CD4-positive, alpha-beta T cell treated with Interleukin-21 for 1 hour (primary cell): ENCODE measurements around the gene NOL9.

Experiments
- DNase-seq: peaks from one replicate; pipeline ENCODE4 v3.0.0-alpha.2; 2020

NOL9 gene

GRCh38 chr1:6517435-6517851 is 36.9 kb downstream of the NOL9 start:
- DNase-seq: no peak

GRCh38 chr1:6515771-6516170 is 38.5 kb downstream of the NOL9 start:
- no peak for DNase-seq

- no peak for DNase-seq
Observed at GRCh38 chr1:6513320-6513801, 41.0 kb downstream of the NOL9 start.

- DNase-seq: no peak
Observed at GRCh38 chr1:6512908-6513280, 41.4 kb downstream of the NOL9 start.

- DNase-seq: no peak
Observed at GRCh38 chr1:6512245-6512907, 41.9 kb downstream of the NOL9 start.

GRCh38 chr1:6511561-6512244 is 42.6 kb downstream of the NOL9 start:
- no peak for DNase-seq

GRCh38 chr1:6511056-6511455 is 43.3 kb downstream of the NOL9 start:
- no peak for DNase-seq

GRCh38 chr1:6510493-6510892 is 43.8 kb downstream of the NOL9 start:
- DNase-seq: no peak

GRCh38 chr1:6509919-6510291 is 44.4 kb downstream of the NOL9 start:
- DNase-seq: no peak

- no peak for DNase-seq
Observed at GRCh38 chr1:6509220-6509918, 44.9 kb downstream of the NOL9 start.

- DNase-seq: no peak
Observed at GRCh38 chr1:6508816-6509189, 45.5 kb downstream of the NOL9 start.

- no peak for DNase-seq
Observed at GRCh38 chr1:6508154-6508815, 46.0 kb downstream of the NOL9 start.

- no peak for DNase-seq
Observed at GRCh38 chr1:6507461-6507911, 46.8 kb downstream of the NOL9 start.

- DNase-seq: no peak
Observed at GRCh38 chr1:6507037-6507428, 47.3 kb downstream of the NOL9 start.

- DNase-seq: no peak
Observed at GRCh38 chr1:6506210-6507036, 47.9 kb downstream of the NOL9 start.

GRCh38 chr1:6505367-6506209 is 48.7 kb downstream of the NOL9 start:
- no peak for DNase-seq

GRCh38 chr1:6504887-6505286 is 49.4 kb downstream of the NOL9 start:
- no peak for DNase-seq

GRCh38 chr1:6503884-6504602 is 50.3 kb downstream of the NOL9 start:
- DNase-seq: no peak

GRCh38 chr1:6502000-6502891 is 52.1 kb downstream of the NOL9 start:
- no peak for DNase-seq

GRCh38 chr1:6501279-6501813 is 53.0 kb downstream of the NOL9 start:
- DNase-seq: no peak
